ENCODE measurements around the gene ATP5PF.

- no peak for TF ChIP-seq EZH2 (IDR thresholded peaks at IDR 0.05; ENCODE audit: borderline replicate concordance, low read depth, low read length, poor library complexity, severe bottlenecking)
- TF ChIP-seq, protein P1, sequence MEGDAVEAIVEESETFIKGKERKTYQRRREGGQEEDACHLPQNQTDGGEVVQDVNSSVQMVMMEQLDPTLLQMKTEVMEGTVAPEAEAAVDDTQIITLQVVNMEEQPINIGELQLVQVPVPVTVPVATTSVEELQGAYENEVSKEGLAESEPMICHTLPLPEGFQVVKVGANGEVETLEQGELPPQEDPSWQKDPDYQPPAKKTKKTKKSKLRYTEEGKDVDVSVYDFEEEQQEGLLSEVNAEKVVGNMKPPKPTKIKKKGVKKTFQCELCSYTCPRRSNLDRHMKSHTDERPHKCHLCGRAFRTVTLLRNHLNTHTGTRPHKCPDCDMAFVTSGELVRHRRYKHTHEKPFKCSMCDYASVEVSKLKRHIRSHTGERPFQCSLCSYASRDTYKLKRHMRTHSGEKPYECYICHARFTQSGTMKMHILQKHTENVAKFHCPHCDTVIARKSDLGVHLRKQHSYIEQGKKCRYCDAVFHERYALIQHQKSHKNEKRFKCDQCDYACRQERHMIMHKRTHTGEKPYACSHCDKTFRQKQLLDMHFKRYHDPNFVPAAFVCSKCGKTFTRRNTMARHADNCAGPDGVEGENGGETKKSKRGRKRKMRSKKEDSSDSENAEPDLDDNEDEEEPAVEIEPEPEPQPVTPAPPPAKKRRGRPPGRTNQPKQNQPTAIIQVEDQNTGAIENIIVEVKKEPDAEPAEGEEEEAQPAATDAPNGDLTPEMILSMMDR (conservative IDR thresholded peaks at IDR 0.05; ENCODE audit: low read depth, low read length), result no peak
These were observed 46.9 kb downstream of the ATP5PF start for GRCh38 chr21:25687787-25688186.
